A549 (cell line): ENCODE results near the gene RWDD2A.

Source experiments
- CTCF ChIP-seq: fragments of >200 bp; sonication (Bioruptor Twin); formaldehyde crosslinking; IDR thresholded peaks from 3 replicates; pipeline ENCODE4 v1.5.1; 2016
- EP300 ChIP-seq, 2 experiments: fragments of >200 bp; sonication (Bioruptor Twin); formaldehyde crosslinking; IDR thresholded peaks; 2 replicates in 1 of 2; 3 replicates in 1 of 2; pipeline ENCODE4 v1.6.1; 2016 to 2017
- HMGXB4 ChIP-seq: fragments of 250-450 bp; sonication (Bioruptor Pico); IDR thresholded peaks from 2 replicates; pipeline ENCODE4 v1.5.0; 2021; ENCODE audit warnings: mild to moderate bottlenecking, moderate library complexity, borderline replicate concordance
- KDM1A ChIP-seq: fragments of 200-600 bp; sonication (generic); IDR thresholded peaks from 2 replicates; pipeline ENCODE4 v1.6.1; 2016; ENCODE audit warnings: low read depth, mild to moderate bottlenecking
- MAZ ChIP-seq: fragments of 150-350 bp; IDR thresholded peaks from 2 replicates; pipeline ENCODE4 v1.6.1; 2014; ENCODE audit warnings: antibody characterized with exemption, low read depth, low read length, borderline replicate concordance
- MYC ChIP-seq: IDR thresholded peaks from 2 replicates; pipeline ENCODE4 v1.6.1; 2012; ENCODE audit warnings: mild to moderate bottlenecking, inconsistent platforms, low read length, improper control_type of control experiment, borderline replicate concordance
- PBX3 ChIP-seq: IDR thresholded peaks from 2 replicates; pipeline ENCODE4 v1.6.1; 2012
- POLR2A ChIP-seq: IDR thresholded peaks from 2 replicates; pipeline ENCODE4 v1.6.1; 2012; ENCODE audit warnings: mild to moderate bottlenecking, low read length
- RAD21 ChIP-seq, 2 experiments: fragments of >200 bp in 1 of 2; sonication (Bioruptor Twin) in 1 of 2; formaldehyde crosslinking in 1 of 2; IDR thresholded peaks in 1 of 2; conservative IDR thresholded peaks in 1 of 2; 2 replicates in 1 of 2; 3 replicates in 1 of 2; pipeline ENCODE4 v1.6.1; 2012 to 2018; ENCODE audit warnings: inconsistent platforms in 1 of 2
- RFX5 ChIP-seq: fragments of 450-650 bp; IDR thresholded peaks from 2 replicates; pipeline ENCODE4 v1.7.1; 2014; ENCODE audit warnings: antibody characterized with exemption, mild to moderate bottlenecking, moderate library complexity
- SMC3 ChIP-seq: fragments of >200 bp; sonication (Bioruptor Twin); formaldehyde crosslinking; IDR thresholded peaks from 3 replicates; pipeline ENCODE4 v1.6.1; 2018; ENCODE audit warnings: inconsistent platforms
- USF2 ChIP-seq: fragments of 450-650 bp; IDR thresholded peaks from 2 replicates; pipeline ENCODE4 v1.6.1; 2014; ENCODE audit warnings: antibody characterized with exemption

- TF ChIP-seq CTCF (no peak), EP300 (IDR thresholded peaks at IDR 0.05) (no peak), POLR2A (no peak), PBX3 (no peak), SMC3 (no peak), HMGXB4 (CRISPR knock-in tag) (no peak), KDM1A (no peak), USF2 (no peak), MYC (no peak), RAD21 (conservative IDR thresholded peaks at IDR 0.05 in 1 of 2, IDR thresholded peaks at IDR 0.05 in 1 of 2) (no peak), MAZ (no peak), RFX5 (no peak)
Measured at GRCh38 chr6:83192456-83192855, 701 bp upstream of the RWDD2A start.
